Vagina (tissue), 2 donors: Measurements from ENCODE around the gene PDK2. TPM values are rescaled to one million over a fixed set of nuclear protein-coding genes. Genes with fewer than 3 reads are reported as not detected.

Experiments used
- DNase-seq, 2 donors: peaks; one replicate each; pipeline ENCODE4 v3.0.0-alpha.2; 2017; ENCODE audit errors: extremely low spot score in 2 of 2
- H3K27ac ChIP-seq: fragments of 200-600 bp; sonication (generic); one replicate; pipeline ENCODE4 v1.5.1; 2019
- H3K27me3 ChIP-seq: fragments of 200-600 bp; sonication (generic); one replicate; pipeline ENCODE4 v1.5.1; 2019
- H3K36me3 ChIP-seq, 2 donors: fragments of 200-600 bp; sonication (generic); one replicate each; pipeline ENCODE4 v1.5.1; 2017 to 2019
- H3K4me1 ChIP-seq: fragments of 200-600 bp; sonication (generic); one replicate; pipeline ENCODE4 v1.5.1; 2019
- H3K4me3 ChIP-seq, 2 donors: fragments of 200-600 bp; sonication (generic); 1 replicate in 1 of 2; 2 replicates in 1 of 2; pipeline ENCODE4 v1.5.1; 2016 to 2019
- H3K9me3 ChIP-seq: fragments of 200-600 bp; sonication (generic); one replicate; pipeline ENCODE4 v1.5.1; 2019
- POLR2A ChIP-seq, 2 donors: fragments of 450-650 bp; IDR thresholded peaks; one replicate each; pipeline ENCODE4 v1.6.1; 2017; ENCODE audit warnings: antibody characterized with exemption in 2 of 2, mild to moderate bottlenecking in 2 of 2, moderate library complexity in 2 of 2
- POLR2AphosphoS5 ChIP-seq, 2 donors: sonication (generic); formaldehyde crosslinking; IDR thresholded peaks; one replicate each; pipeline ENCODE4 v1.9.0; 2017; ENCODE audit warnings: antibody characterized with exemption in 2 of 2, mild to moderate bottlenecking in 2 of 2, low read depth in 1 of 2; ENCODE audit not compliant: insufficient read depth in 1 of 2
- intact Hi-C: fragments of 100-400 bp; cut with DNase I; formaldehyde crosslinking; loops from one replicate; pipeline ENCODE4 v1.15.1; 2023
- total RNA-seq: library from RNA; depleted of rRNA; stranded (reverse); fragments of >200 nt; gene quantifications from one replicate; pipeline ENCODE4 v1.2.3, GENCODE V29; 2016
- TF ChIP-seq, protein P1 (sequence below), 3 experiments: fragments of 450-650 bp in 2 of 3; fragments of 200-600 bp in 1 of 3; sonication (generic) in 1 of 3; IDR thresholded peaks; one replicate each; pipeline ENCODE4 v1.5.1; 2017 to 2019; ENCODE audit warnings: antibody characterized with exemption in 3 of 3, mild to moderate bottlenecking in 2 of 3, moderate library complexity in 2 of 3

PDK2 gene
- total RNA-seq, 1 donor from 2014 or later: 44.4 TPM

DNA sequence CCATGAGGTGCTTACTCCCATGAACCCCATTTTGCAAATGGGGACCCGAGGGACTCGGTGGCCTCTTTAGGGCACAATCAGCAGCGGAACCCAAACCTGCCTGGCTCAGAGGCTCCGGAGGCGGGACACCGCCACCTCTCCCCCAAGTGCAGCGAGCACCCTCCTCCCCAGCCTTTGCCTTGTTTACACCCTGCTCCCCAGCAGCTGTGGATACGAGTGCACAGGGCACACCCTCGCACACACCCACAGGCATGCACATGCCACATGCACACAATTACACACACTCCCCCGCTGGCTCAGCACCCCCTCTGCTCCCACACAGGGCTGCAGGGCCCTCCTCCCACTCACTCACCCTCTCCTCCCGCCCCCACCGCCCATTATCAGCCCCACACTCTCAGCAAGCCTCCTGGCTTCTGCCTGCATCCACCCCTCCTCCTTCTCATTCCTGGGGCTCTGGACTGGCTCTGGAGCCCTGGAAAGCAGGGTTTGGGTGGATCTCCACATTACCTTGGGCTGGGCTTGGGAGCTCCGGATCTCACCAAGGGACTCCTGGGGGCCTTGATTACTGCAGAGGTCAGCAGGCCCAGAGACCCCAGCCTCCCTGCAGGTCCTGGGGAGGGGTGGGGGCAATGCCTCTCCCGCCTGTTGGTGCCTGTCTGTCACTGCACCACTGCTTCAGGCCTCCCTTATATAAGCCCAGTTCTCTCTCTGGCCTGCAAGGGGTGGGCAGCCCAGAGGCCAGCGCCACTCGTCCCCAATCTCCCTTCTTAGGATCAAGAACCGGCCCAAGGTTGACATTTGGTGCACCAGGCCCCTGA is 6.4 kb downstream of the PDK2 start:
- TF ChIP-seq POLR2AphosphoS5 (IDR thresholded peaks at IDR 0.05; ENCODE audit: insufficient read depth in 1 of 2, low read depth in 1 of 2) (peak in 1 of 2 donors; percentile 39), POLR2A (IDR thresholded peaks at IDR 0.05) (no peak)
- intact Hi-C loops: no loop called here
- Histone ChIP-seq H3K27me3 (no peaks in the 10 kb centered on the region), H3K27ac (peak overlapping the region; percentile 87), H3K4me1 (peaks cover 59% of the 10 kb centered on the region), H3K4me3 (peak overlapping the region; percentile 4 to 17), H3K9me3 (no peaks in the 10 kb centered on the region), H3K36me3 (peaks cover 0 to 8% of the 10 kb centered on the region in 2 donors)
- DNase-seq: no peak

DNA sequence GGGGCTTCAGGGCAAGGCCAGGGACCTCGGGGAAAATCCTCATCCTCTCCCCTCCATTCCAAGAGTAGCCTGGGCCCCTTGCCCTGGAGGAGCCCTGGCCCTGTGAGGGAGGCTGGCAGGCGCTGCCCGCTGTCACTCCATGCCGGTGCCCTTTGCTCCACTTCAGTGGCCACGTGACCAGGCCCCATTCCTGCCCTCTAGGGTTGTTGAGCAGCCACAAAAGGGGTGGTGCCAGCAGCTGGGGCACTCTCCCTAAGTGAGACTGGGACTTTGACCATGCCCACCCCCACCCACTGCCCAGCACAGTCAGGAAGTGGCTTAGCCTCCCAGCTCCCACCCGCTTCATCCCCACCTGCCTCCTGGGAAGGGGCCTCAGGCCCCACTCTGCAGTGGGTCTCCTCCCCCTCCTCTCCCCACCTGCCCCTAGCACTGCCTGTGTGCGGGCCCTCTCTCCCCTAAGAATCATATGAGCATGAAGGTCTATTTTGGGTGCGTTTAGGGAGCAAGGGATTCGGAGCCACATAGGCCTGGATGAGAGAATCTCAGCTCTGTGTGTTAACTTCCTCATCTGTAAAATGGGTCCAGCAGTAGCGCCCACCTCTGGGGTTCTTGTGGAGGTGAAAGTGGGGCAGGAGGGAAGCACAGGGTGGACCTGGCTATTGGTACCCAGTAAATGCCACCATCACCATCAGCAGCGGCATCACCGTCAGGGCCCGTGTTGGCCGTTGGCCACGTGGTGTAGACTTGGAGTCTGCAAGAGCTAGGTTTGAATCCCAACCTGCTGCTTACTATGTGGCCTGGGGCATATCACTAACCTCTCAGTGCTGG is 7.2 kb downstream of the PDK2 start:
- intact Hi-C loops: no loop called here
- Histone ChIP-seq H3K36me3 (peaks cover 0 to 16% of the 10 kb centered on the region in 2 donors), H3K4me1 (peaks cover 51% of the 10 kb centered on the region), H3K9me3 (no peaks in the 10 kb centered on the region), H3K4me3 (peak overlapping the region in 1 of 2 donors; percentile 4), H3K27ac (peak overlapping the region; percentile 87), H3K27me3 (no peaks in the 10 kb centered on the region)
- no peak for TF ChIP-seq POLR2A (IDR thresholded peaks at IDR 0.05)
- TF ChIP-seq POLR2AphosphoS5 (IDR thresholded peaks at IDR 0.05; ENCODE audit: insufficient read depth in 1 of 2, low read depth in 1 of 2): no peak
- TF ChIP-seq, protein P1, sequence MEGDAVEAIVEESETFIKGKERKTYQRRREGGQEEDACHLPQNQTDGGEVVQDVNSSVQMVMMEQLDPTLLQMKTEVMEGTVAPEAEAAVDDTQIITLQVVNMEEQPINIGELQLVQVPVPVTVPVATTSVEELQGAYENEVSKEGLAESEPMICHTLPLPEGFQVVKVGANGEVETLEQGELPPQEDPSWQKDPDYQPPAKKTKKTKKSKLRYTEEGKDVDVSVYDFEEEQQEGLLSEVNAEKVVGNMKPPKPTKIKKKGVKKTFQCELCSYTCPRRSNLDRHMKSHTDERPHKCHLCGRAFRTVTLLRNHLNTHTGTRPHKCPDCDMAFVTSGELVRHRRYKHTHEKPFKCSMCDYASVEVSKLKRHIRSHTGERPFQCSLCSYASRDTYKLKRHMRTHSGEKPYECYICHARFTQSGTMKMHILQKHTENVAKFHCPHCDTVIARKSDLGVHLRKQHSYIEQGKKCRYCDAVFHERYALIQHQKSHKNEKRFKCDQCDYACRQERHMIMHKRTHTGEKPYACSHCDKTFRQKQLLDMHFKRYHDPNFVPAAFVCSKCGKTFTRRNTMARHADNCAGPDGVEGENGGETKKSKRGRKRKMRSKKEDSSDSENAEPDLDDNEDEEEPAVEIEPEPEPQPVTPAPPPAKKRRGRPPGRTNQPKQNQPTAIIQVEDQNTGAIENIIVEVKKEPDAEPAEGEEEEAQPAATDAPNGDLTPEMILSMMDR (IDR thresholded peaks at IDR 0.05): no peak
- no peak for DNase-seq

DNA sequence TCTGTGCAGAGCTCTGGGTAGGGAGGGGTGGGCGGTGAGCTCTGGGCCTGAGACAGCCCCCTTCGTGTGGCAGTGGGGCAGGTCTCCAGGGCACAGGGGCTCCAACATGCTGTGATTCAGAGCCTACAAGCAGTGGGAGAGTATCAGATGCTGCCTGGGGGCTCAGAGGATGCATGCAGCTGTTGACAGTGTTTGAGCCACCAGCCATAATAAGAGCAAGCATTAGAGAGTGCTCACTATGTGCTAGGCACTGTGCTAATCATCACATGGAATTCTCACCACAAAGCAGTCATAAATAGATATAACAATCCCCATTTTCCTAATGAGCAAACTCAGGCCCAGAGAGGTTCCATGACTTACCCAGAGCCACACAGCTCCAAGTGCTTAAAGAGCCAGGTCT is 8.1 kb downstream of the PDK2 start:
- no peaks in the 10 kb centered on the region for H3K9me3 ChIP-seq
- peak overlapping the region; percentile 87 for H3K27ac ChIP-seq
- intact Hi-C loops: no loop called here
- H3K4me1 ChIP-seq: peaks cover 49% of the 10 kb centered on the region
- no peak overlapping the region for H3K4me3 ChIP-seq
- DNase-seq: no peak
- peaks cover 0 to 23% of the 10 kb centered on the region in 2 donors for H3K36me3 ChIP-seq
- H3K27me3 ChIP-seq: no peaks in the 10 kb centered on the region
- no peak for TF ChIP-seq POLR2A (IDR thresholded peaks at IDR 0.05)
- TF ChIP-seq, protein P1 (IDR thresholded peaks at IDR 0.05): no peak
- no peak for TF ChIP-seq POLR2AphosphoS5 (IDR thresholded peaks at IDR 0.05; ENCODE audit: insufficient read depth in 1 of 2, low read depth in 1 of 2)

GRCh38 chr17:50103941-50104340 is 8.8 kb downstream of the PDK2 start:
- intact Hi-C loops: no loop called here
- peaks cover 0 to 29% of the 10 kb centered on the region in 2 donors for H3K36me3 ChIP-seq
- DNase-seq: no peak
- H3K9me3 ChIP-seq: no peaks in the 10 kb centered on the region
- H3K4me3 ChIP-seq: no peak overlapping the region
- peak overlapping the region; percentile 87 for H3K27ac ChIP-seq
- H3K27me3 ChIP-seq: no peaks in the 10 kb centered on the region
- peaks cover 49% of the 10 kb centered on the region for H3K4me1 ChIP-seq
- TF ChIP-seq POLR2AphosphoS5 (IDR thresholded peaks at IDR 0.05; ENCODE audit: insufficient read depth in 1 of 2, low read depth in 1 of 2) (no peak), POLR2A (IDR thresholded peaks at IDR 0.05) (no peak)
- TF ChIP-seq, protein P1 (IDR thresholded peaks at IDR 0.05): no peak

DNA sequence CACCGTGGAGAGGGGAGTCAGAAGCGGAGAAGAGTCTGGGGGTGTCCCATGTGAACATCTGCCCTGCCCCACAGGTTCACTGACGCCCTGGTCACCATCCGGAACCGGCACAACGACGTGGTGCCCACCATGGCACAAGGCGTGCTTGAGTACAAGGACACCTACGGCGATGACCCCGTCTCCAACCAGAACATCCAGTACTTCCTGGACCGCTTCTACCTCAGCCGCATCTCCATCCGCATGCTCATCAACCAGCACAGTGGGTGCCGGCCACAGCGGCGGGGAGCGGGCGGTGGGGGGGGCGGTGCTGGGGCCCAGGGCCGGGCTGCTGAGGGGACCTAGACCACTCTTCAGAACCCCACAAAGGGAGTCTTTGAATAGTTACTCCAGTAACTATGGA is 10.7 kb downstream of the PDK2 start:
- Histone ChIP-seq H3K4me1 (peaks cover 32% of the 10 kb centered on the region), H3K36me3 (peaks cover 0 to 45% of the 10 kb centered on the region in 2 donors), H3K27ac (no peak overlapping the region), H3K9me3 (no peaks in the 10 kb centered on the region), H3K27me3 (no peaks in the 10 kb centered on the region), H3K4me3 (no peak overlapping the region)
- DNase-seq: no peak
- TF ChIP-seq, protein P1 (IDR thresholded peaks at IDR 0.05): no peak
- TF ChIP-seq POLR2AphosphoS5 (IDR thresholded peaks at IDR 0.05; ENCODE audit: insufficient read depth in 1 of 2, low read depth in 1 of 2) (no peak), POLR2A (IDR thresholded peaks at IDR 0.05) (no peak)
- intact Hi-C loops: no loop called here
